ENCODE data around the gene MED10.

The MED10 gene

GRCh38 chr5:6333182-6333905 is 45.0 kb downstream of the MED10 start:
- no peak for TF ChIP-seq YY1 (IDR thresholded peaks at IDR 0.05; ENCODE audit: insufficient read depth, insufficient read length)
- no peak for TF ChIP-seq ZNF274 (IDR thresholded peaks at IDR 0.05; ENCODE audit: low read depth, low read length)
- no peak for TF ChIP-seq SUZ12 (IDR thresholded peaks at IDR 0.05; ENCODE audit: extremely low read depth, insufficient read depth, insufficient read length)
- H3K9me3 ChIP-seq (ENCODE audit: insufficient read depth, low read length) = peaks cover 15% of the 10 kb centered on the region; the same call in 1 of the 2 replicates
- no peak overlapping the region for H3K4me3 ChIP-seq (ENCODE audit: insufficient read length, low read depth)
- no peaks in the 10 kb centered on the region for H3K4me1 ChIP-seq (ENCODE audit: insufficient read depth, insufficient read length)
- no peak for DNase-seq (ENCODE audit: low read depth, low spot score)
- no peak overlapping the region for H3K9ac ChIP-seq (ENCODE audit: insufficient read length, low read depth)
- H3K36me3 ChIP-seq (ENCODE audit: insufficient read depth, insufficient read length, low read length) = no peaks in the 10 kb centered on the region
- no peaks in the 10 kb centered on the region for H3K27me3 ChIP-seq (ENCODE audit: insufficient read depth, insufficient read length)

GRCh38 chr5:6328173-6328572 is 50.2 kb downstream of the MED10 start:
- Histone ChIP-seq H3K9ac (ENCODE audit: insufficient read length, low read depth) (no peak overlapping the region), H3K4me1 (ENCODE audit: insufficient read depth, insufficient read length) (no peaks in the 10 kb centered on the region), H3K9me3 (ENCODE audit: insufficient read depth, low read length) (peaks cover 15% of the 10 kb centered on the region; the same call in 1 of the 2 replicates), H3K36me3 (ENCODE audit: insufficient read depth, insufficient read length, low read length) (no peaks in the 10 kb centered on the region), H3K4me3 (ENCODE audit: insufficient read length, low read depth) (no peak overlapping the region), H3K27me3 (ENCODE audit: insufficient read depth, insufficient read length) (no peaks in the 10 kb centered on the region)
- DNase-seq (ENCODE audit: low read depth, low spot score) = peak; percentile 68
- TF ChIP-seq SUZ12 (IDR thresholded peaks at IDR 0.05; ENCODE audit: extremely low read depth, insufficient read depth, insufficient read length) = no peak
- no peak for TF ChIP-seq YY1 (IDR thresholded peaks at IDR 0.05; ENCODE audit: insufficient read depth, insufficient read length)
- no peak for TF ChIP-seq ZNF274 (IDR thresholded peaks at IDR 0.05; ENCODE audit: low read depth, low read length)

- Histone ChIP-seq H3K4me3 (ENCODE audit: insufficient read length, low read depth) (no peak overlapping the region), H3K9me3 (ENCODE audit: insufficient read depth, low read length) (peaks cover 15% of the 10 kb centered on the region; the same call in 1 of the 2 replicates), H3K27me3 (ENCODE audit: insufficient read depth, insufficient read length) (no peaks in the 10 kb centered on the region), H3K36me3 (ENCODE audit: insufficient read depth, insufficient read length, low read length) (no peaks in the 10 kb centered on the region), H3K9ac (ENCODE audit: insufficient read length, low read depth) (no peak overlapping the region), H3K4me1 (ENCODE audit: insufficient read depth, insufficient read length) (no peaks in the 10 kb centered on the region)
- no peak for DNase-seq (ENCODE audit: low read depth, low spot score)
- TF ChIP-seq ZNF274 (IDR thresholded peaks at IDR 0.05; ENCODE audit: low read depth, low read length) = no peak
- no peak for TF ChIP-seq SUZ12 (IDR thresholded peaks at IDR 0.05; ENCODE audit: extremely low read depth, insufficient read depth, insufficient read length)
- no peak for TF ChIP-seq YY1 (IDR thresholded peaks at IDR 0.05; ENCODE audit: insufficient read depth, insufficient read length)
Observed at GRCh38 chr5:6326776-6327175, 51.6 kb downstream of the MED10 start.

- peaks cover 4% of the 10 kb centered on the region; the same call in 1 of the 2 replicates for H3K9me3 ChIP-seq (ENCODE audit: insufficient read depth, low read length)
- H3K4me1 ChIP-seq (ENCODE audit: insufficient read depth, insufficient read length) = no peaks in the 10 kb centered on the region
- H3K9ac ChIP-seq (ENCODE audit: insufficient read length, low read depth) = no peak overlapping the region
- DNase-seq (ENCODE audit: low read depth, low spot score) = no peak
- TF ChIP-seq ZNF274 (IDR thresholded peaks at IDR 0.05; ENCODE audit: low read depth, low read length) (no peak), SUZ12 (IDR thresholded peaks at IDR 0.05; ENCODE audit: extremely low read depth, insufficient read depth, insufficient read length) (no peak), YY1 (IDR thresholded peaks at IDR 0.05; ENCODE audit: insufficient read depth, insufficient read length) (no peak)
- H3K4me3 ChIP-seq (ENCODE audit: insufficient read length, low read depth) = no peak overlapping the region
- H3K36me3 ChIP-seq (ENCODE audit: insufficient read depth, insufficient read length, low read length) = no peaks in the 10 kb centered on the region
- H3K27me3 ChIP-seq (ENCODE audit: insufficient read depth, insufficient read length) = peaks cover 2% of the 10 kb centered on the region
Observed at GRCh38 chr5:6322163-6322713, 56.1 kb downstream of the MED10 start.

Data from NT2/D1 (cell line).